GM12878 (cell line): Measurements from ENCODE around the gene MYO10.

Source experiments
- ATF3 ChIP-seq: IDR thresholded peaks from 2 replicates; pipeline ENCODE4 v1.6.1; 2011; ENCODE audit warnings: low read depth, mild to moderate bottlenecking, low read length, moderate library complexity, borderline replicate concordance; ENCODE audit errors: extremely low read depth
- ATF7 ChIP-seq: fragments of 450-650 bp; IDR thresholded peaks from 2 replicates; pipeline ENCODE4 v1.6.1; 2016; ENCODE audit warnings: low read depth, mild to moderate bottlenecking
- CHD2 ChIP-seq: IDR thresholded peaks from 2 replicates; pipeline ENCODE4 v1.6.1; 2011; ENCODE audit warnings: low read depth, low read length, improper control_type of control experiment, borderline replicate concordance
- CTCF ChIP-seq, 3 experiments: IDR thresholded peaks in 2 of 3; conservative IDR thresholded peaks in 1 of 3; 2 replicates each; pipeline ENCODE4 v1.5.1; 2011; ENCODE audit warnings: low read depth in 3 of 3, low read length in 3 of 3, mild to moderate bottlenecking in 3 of 3, control low read depth in 2 of 3, moderate library complexity in 2 of 3, inconsistent platforms in 1 of 3, mixed read lengths in 1 of 3; ENCODE audit not compliant: control insufficient read depth in 2 of 3, insufficient read depth in 1 of 3; ENCODE audit errors: extremely low read depth in 1 of 3
- HCFC1 ChIP-seq: fragments of 150-350 bp; IDR thresholded peaks from 2 replicates; pipeline ENCODE4 v1.6.1; 2014; ENCODE audit warnings: low read length
- MAX ChIP-seq: IDR thresholded peaks from 2 replicates; pipeline ENCODE4 v1.6.1; 2012; ENCODE audit warnings: low read depth, low read length, improper control_type of control experiment
- NFYA ChIP-seq: IDR thresholded peaks from 2 replicates; pipeline ENCODE4 v1.6.1; 2011; ENCODE audit warnings: low read depth, mild to moderate bottlenecking, low read length, improper control_type of control experiment, borderline replicate concordance
- PML ChIP-seq: IDR thresholded peaks from 2 replicates; pipeline ENCODE4 v1.6.1; 2012; ENCODE audit warnings: low read length, inconsistent platforms
- RELA ChIP-seq: fragments of 450-650 bp; IDR thresholded peaks from 2 replicates; pipeline ENCODE4 v1.8.0; 2014; ENCODE audit warnings: borderline replicate concordance; ENCODE audit not compliant: partially characterized antibody
- TCF12 ChIP-seq: IDR thresholded peaks from 2 replicates; pipeline ENCODE4 v1.6.1; 2011; ENCODE audit warnings: low read depth, mild to moderate bottlenecking, low read length
- ZNF274 ChIP-seq: IDR thresholded peaks from one replicate; pipeline ENCODE4 v1.8.0; 2011; ENCODE audit not compliant: insufficient read length, insufficient read depth

GRCh38 chr5:16837305-16837704 lies 98.8 kb downstream of the MYO10 start:
- no peak for TF ChIP-seq CHD2
- no peak for TF ChIP-seq CTCF (IDR thresholded peaks at IDR 0.05 in 2 of 3, conservative IDR thresholded peaks at IDR 0.05 in 1 of 3; ENCODE audit: control insufficient read depth in 2 of 3, extremely low read depth in 1 of 3, insufficient read depth in 1 of 3, low read depth in 3 of 3, low read length in 3 of 3)
- no peak for TF ChIP-seq ZNF274
- TF ChIP-seq MAX, result no peak
- TF ChIP-seq NFYA, result no peak
- TF ChIP-seq RELA, result no peak
- TF ChIP-seq ATF3, result no peak
- no peak for TF ChIP-seq HCFC1
- TF ChIP-seq PML, result no peak
- no peak for TF ChIP-seq ATF7
- no peak for TF ChIP-seq TCF12
